DMS53 treated with DMSO at 0.1 percent for 48 hours (cell line): ENCODE data around the gene KLF15.
"Not testable (repeated sequence)": the region's sequence is repeated elsewhere in the genome, so short reads cannot be mapped to it uniquely, and the experiment has no call there.

Experiments used
- DNase-seq: peaks from one replicate; lab custom pipeline; 2025; ENCODE audit not compliant: unreplicated experiment; lab: John Stamatoyannopoulos, UW

The KLF15 gene

DNA sequence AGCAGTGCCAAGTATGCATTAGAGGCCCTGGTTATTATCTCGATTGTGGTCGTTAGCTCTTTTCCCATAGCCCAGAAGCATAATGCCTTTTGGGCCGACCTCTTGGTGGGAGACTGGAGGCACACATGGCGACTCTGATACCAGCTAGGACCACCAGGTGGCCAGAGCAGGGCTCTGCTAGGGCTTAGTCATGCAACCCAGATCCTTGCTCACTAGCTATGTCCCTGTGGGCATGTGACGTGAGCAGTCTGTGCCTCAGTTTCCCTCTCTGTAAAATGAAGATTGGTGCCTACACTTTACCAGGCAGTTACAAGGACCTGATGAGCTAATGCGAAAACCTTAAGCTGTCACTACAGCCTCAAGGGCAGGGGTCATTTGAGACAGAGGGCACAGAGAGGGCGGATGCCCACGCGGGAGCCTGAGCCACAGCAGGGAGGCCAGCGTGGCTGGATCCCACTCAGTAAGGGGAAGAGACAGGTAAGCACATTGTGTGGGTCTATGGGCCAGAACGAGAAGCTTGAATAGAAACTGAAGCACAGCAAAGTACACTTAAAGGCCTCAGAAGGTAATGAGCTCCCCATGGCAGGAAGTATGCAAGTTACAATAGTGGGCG lies 8.8 kb downstream of the KLF15 start:
- DNase-seq: no peak

DNA sequence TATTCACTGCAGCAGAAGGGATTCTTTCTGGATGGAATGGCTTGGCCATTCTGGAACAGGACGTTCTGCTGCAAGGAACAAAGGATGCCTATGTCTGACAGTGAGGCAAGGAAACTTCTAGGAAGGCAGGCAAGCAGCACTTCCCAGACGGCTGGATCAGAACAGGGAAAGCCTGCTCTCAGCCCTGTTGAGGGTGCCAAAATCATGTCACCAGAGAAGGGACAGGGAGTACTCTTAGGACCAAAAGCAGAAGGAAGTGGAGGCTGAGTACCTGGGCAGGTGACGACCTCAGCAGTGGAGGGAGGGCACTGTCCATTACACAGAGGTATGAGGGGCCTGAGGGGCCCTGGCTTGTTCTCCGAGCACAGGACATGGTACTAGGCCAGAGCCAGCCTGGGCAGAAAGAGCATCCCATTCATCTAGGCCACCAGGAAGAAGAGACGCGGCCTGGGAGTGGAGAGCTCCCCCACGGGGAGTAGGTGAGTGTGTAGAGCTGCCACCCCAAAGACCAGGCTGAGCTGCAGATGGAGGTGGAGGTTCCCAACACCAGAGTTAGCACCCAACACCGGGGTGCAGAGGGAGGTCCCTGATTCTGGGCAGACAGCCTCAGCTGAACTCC lies 9.6 kb downstream of the KLF15 start:
- no peak for DNase-seq

DNA sequence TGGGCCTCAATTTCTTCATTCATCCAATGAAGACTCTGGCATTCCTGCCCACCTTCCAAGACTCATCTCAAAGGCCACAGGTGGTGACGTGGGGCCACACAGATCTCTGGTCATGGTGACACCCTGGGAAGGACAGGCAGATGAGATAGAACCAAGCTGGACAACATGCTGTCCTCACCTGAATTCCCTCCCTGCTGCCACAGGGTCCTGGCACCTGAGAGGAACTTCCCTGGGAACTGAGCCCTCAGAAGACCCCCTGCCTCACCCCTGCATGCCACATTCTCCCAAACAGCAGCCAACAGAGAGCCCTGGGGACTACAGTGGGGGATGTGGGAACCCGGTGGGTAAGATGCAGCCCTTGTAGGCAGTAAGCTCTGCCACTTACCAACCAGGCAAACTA lies 10.7 kb downstream of the KLF15 start:
- no peak for DNase-seq

DNA sequence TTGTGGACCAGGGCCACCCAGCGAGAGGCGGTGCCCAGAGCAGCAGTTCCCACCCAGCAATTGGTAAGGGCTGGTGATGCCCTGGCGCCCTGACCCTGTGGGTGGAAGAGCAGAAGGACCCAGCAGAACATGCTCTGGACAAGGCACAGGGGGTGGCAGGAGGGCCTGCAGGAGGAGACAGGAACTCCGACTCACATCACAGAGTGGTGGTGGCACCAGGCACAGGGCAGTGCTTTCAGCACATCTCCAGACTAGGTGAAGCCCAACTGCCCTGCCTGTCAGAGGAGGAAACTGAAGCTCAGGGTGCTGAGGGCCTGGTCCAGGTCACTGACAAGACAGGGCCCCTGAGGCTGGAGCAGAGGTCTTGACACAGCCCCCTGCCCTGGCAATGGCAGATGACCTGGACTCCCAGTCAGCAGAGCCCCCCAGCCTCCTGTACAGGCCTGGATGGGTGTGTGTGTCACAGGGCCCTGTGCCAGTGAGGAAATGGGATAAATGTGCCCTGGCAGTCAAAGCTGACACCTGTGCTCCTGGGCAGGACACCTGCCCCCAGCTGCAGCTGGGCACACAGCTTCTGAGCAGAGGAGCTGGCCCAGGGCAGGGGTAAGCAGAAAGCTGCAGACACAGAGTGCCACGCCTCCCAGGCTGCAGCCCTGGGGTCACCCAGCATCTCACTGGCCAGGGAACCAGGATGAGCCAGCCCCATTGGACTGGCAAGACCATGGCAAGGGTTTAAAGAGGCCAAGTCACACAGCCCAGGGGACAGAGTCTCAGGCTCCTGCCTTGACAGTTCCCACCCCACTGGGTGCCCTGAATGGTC lies 11.4 kb downstream of the KLF15 start:
- peak; percentile 9 for DNase-seq

DNA sequence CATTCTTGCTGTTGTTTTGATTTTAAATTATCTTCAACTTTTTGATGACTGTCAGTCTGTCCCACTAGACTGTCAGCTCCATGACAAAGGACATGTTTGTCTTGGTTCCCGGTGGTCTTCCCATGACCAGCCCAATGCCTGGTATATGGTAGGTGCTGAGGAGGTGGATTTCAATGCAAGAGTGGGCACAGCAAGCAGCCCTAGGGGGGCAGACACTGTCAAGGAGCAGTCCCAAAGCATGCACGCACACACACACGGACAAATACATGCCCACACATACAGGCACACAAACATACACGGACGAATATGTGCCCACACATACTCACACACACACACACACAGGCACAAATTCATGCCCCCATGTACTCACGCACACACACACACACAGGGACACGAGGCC lies 12.0 kb downstream of the KLF15 start:
- no peak for DNase-seq

DNA sequence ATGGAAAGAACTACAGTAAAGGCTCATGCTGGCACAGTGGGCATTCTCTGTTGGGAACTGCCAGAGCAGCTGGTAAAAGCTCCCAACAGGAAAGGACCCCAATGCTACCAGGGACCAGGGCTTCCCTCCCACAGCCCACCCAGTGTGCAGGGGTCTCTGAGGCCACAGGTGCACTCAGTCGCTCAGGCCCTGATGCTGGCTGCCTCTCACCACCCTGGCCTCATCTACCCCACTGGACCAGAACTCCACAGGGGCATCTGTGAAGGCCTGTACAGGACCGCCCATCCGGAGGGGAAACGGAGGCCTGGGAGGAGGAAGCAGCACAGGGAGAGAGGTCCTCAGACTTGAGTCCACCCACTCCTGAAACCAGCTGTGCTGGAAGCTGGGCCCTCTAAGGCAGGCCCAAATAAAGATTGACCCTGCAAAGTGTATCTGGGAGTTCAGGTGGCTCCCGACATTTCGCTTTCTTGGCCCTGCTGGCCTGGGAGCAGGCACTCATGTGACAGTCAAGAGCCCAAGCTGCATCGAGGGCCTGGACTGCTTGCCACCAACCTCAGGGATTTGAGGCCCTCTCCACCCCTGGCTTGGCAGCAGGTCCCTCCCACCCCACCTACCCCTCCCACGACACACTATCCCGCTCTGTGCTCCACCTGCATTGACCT lies 12.7 kb downstream of the KLF15 start:
- no peak for DNase-seq

DNA sequence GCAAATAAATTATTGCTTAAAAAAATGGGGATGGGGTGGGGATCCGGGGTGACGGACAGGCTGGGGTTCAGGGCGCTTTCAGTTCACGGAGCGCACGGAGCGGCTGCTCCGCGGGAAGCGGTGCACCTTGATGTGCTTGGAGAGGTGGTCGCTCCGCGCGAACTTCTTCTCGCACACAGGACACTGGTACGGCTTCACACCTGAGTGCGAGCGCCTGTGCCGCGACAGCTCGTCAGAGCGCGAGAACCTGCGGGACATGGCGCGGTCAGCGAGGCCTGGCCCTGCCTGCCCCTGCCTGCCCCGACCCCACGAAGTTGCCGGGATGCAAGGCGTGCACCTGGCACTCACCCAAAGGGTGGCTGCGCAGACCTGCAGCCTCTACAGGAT lies 13.6 kb downstream of the KLF15 start:
- DNase-seq: no peak

DNA sequence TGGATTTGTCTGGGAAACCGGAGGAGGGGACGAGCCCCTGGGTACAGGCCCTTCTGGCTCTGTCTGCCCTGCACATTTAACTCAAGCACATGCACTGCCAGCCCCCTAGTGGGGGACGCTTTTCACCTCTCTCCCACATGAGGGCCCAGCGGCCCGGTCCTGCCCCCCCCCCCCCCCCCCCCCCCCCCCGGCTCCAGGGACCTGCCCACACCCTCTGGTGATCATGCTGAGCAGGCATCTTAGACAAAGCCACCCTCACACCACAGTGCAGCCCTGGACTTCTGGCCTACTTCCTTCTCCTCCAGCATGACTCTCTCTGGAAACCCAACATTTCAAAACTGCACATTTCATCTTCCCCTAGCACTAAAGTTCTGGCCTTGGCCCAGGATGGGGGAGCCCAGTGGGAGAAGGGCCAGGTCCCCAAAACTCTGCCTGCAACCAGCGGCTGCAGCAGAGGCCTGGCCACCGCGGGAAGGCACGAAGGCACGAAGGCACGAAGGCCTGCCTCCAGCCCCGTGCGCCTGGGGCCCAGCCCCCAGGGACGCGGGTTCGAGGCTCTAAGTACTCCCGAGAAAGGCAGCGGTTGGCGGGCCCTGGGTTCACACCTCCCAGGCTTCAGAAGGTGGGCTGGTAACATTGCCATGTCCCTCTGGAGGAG lies 14.1 kb downstream of the KLF15 start:
- no peak for DNase-seq

DNA sequence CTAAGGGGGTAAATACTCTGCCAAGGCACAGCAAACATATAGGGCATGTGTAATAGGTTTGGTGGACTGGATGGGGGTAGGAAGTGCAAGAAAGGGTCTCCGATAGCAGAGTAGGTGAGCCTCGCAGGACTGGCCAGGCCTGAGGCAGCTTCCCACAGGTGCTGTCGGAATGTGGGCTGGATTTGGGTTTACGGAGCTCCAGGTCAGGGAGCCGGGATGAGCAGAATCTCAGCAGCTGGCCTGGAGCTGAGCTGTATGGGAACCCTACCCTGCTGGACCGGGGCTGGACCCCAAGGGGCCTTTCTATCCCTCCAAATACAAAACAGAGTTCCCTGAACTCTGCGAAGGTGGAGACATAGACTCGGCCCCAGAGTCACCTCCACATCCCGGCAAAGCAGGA lies 15.0 kb downstream of the KLF15 start:
- DNase-seq: no peak

DNA sequence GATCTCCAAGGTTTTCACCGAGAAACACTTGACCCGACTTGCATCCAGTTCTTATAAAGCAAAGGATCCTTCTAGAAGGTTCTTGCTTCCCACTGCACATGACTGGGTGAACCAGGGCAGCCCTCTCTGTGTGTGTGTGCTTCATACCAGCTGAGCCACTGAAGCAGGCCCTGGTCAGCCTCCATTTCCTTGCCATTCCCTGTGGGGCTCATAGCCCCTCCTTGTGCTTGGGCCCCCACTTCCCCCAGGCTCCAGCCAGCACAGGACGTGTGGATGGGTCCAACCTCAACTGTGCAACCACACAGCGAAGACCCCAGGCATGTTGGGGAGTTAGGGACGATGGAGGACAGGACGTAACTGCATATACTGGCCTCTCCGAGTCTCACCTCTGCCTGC lies 15.5 kb downstream of the KLF15 start:
- no peak for DNase-seq

DNA sequence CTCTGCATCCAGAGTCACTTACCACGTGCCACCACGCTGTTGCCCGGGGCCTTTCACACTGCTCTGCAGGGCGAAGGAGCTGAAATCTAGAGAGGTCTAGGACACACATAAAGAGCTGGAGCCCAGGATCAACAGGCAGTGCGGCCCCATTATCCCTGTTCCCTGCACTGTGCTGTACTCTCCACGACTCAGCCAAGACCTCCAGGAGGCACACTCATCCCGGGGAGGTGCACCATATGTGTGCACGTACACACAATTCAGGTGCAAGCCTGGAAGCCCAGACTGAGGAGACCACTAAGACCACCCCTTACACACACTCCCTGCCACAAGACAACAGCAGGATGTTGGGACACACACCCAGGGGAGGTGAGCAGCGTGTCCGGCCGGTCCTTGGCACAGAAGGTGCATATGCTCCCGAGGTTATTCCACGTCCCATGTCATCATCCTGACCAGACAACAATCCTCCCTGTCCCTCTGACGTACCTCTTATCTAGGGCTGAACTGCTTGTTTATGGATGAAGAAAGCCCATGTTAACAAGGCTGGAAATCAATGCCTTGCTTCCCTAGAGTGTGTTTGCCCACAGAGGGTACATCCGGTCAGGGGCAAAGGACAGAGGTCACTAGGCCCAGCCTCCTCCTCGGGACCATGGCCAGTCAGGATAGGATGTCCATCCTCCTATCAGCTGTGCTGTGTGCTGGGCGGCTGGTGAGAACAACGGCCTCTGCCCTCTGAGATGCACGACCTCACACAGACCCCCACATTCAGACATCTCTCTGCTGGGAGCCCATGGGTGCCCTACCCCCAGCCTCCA lies 16.1 kb downstream of the KLF15 start:
- no peak for DNase-seq

DNA sequence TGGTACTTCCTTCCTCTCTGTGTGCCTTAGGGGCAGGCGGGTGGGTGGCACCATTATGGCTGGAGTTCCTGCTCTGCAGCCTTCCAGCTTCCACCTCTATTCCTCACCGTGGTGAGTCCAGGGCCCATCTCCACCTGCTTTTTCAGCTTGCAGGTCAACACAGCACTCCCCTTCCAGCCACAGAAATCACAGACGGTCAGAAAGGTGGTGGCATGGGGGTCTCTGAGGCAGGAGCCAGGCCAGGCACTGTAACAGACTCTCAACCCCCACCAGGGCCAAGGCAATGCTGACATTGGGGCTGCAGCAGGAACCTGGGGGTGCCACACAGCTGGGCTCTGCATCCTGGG lies 16.6 kb downstream of the KLF15 start:
- DNase-seq: no peak

DNA sequence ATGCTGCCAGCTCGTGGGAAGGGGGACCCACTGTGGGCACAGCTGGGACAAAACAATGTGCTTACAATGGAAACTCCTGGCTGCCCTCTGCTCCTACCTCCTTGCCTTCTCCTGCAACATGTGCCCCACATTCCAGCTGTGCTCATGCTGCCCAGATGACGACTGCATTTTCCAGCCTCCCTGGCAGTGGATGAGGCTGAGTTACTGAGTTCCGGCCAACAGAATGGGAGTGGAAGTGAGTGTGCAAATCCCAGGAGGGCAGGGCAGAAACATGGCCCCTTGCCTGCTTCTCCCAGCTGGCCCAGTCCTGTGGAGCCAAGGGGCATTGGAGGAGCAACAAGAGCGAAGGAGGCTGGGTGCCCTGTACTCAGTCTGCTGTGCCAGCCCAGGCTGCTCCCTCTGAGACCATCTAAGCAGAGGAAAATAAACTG lies 17.1 kb downstream of the KLF15 start:
- DNase-seq: no peak

DNA sequence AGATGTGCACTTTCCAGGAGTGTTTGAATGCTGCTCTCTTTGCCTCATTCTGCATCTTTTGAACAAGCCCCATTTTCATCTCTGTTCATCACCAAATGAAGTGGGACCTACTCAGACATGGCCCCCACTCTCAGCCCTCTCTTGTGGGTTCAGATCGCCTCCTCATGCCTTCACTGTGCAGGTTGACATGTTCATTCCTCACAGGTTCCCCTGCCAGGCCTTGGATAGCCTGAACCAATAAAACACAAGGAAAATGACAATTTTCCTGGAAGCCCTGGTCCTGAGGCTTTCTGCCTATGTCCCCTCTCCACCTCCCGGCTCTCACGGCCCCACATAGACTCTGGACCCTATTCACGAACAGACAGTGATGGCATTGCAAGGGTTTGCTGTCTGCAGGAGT lies 17.7 kb downstream of the KLF15 start:
- no peak for DNase-seq

DNA sequence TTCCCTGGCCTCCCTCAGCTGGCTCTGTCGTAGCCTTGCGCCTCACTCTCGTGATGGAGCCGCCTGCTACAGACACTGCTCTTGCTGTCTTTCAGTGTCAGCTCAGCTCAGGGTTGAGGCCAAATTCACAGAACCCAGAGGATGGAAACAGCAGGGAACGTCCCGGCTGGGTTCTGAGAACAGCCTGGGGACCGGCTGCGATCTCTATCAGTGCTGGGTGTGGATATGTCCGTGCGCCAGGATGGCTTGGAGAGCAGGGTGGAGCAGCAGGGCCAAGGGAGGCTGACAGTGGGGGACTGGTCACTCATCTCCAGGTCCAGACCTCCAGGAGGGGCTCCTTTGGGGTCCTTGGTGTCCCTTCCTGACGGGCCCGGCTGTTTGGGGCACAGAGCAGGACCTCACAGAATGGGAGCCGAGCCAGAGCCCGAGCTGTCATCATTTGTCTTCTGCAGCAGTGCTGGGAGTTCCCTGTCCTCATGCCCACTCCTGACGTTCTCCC lies 18.4 kb downstream of the KLF15 start:
- no peak for DNase-seq

DNA sequence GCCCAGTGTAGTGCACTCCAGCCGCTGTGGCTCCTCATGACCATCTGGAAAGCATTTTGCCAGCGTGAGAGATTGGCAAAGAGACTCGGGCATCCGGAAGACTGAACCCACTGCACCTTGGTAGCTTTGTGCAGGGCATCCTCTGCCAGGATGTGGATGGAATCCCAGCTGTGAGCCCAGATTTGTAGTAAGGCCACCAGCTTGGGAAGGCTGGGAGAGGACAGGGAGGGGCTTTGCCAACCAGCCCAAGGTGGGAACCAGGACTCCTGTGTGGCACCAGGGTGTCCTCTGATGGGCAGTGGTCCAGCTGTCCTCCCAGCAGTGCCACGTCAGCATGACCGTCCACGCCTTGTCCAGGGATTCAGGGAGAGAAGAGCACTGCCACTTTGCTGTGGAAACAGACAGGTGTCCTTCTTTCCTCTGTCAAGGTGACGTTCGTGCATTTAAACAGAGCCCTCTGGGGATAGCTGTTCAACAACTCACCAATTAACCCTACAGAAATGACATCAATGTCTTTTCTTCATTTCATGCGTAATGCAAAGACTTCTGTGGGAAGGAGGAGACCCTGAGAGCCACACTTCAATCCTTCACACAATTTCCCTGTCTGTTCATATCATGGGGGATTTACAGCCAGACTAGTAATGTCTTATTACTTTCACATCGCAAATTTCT lies 19.1 kb downstream of the KLF15 start:
- no peak for DNase-seq

DNA sequence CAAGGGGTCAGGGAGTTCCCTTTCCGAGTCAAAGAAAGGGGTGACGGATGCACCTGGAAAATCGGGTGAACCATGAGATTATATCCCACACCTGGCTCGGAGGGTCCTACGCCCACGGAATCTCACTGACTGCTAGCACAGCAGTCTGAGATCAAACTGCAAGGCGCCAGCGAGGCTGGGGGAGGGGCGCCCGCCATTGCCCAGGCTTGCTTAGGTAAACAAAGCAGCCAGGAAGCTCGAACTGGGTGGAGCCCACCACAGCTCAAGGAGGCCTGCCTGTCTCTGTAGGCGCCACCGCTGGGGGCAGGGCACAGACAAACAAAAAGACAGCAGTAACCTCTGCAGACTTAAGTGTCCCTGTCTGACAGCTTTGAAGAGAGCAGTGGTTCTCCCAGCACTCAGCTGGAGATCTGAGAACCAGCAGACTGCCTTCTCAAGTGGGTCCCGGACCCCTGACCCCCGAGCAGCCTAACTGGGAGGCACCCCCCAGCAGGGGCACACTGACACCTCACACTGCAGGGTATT lies 25.3 kb downstream of the KLF15 start:
- not testable (repeated sequence) for DNase-seq

DNA sequence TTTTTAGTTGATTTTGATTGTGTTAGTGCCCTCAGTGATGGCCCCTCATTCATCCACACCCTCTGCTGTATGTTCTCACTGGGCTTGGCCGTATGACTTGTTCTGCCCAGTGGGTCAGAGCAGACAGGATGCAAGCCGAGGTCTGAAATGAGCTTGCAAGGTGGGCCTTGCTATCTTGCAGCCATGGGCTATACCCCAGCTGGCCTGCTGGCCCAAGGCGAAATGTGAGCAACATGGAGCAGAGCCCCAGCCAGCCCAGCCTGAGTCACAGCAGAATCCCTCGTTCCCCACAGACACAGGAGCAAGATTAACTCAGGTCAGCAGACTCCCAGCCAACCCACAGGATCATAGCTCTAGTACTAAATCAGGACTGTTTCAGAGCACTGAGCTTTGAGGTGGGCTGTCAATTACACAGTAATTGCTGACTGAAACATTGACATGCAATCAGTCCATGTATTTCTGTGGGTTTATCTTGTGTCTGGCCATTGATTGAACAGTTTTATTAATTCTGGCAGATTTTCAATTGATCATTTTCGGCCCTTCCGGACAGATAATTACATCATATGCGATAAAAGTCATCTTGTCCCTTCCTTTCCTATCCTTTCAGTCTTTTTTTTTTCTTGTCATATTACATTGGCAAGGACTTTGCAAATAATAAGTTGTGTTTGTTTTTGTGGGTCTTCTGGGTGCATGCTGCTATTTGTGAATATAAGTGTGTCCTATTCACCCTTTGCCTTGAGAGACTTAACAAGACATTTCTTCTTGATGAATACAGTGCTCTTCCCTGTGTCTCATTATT lies 27.1 kb downstream of the KLF15 start:
- DNase-seq: no peak

DNA sequence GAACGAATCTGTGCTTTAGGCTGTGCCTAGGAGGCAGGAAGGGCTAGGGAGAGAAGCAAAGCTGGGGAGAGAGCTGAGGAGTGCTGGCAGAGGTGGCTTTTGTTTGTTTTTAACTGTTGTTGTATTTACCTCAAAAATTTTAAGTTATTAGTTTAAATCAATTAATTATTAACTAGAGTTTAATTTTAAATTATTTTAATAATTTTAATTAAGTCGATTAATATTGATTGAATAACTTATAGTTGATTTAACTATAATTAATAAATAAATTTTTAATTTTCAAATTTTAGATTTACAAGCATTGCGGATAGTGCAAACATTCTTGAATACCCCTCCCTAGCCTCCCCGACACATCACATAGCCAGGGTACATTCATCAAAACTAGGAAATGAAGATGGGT lies 30.6 kb downstream of the KLF15 start:
- no peak for DNase-seq
